RWPE2 (cell line): ENCODE results near the gene CA5A.

Experiments
- ATAC-seq: fragments of 200-7000 bp; cut with Tn5 transposase; 3 replicates; pipeline ENCODE4 v1.9.1; 2021; ENCODE audit warnings: low read depth
- DNase-seq: peaks from one replicate; pipeline ENCODE4 v3.0.0-alpha.2; 2020; ENCODE audit warnings: low spot score
- H3K27ac ChIP-seq: fragments of 450-650 bp; 2 replicates; pipeline ENCODE4 v1.5.1; 2017; ENCODE audit warnings: mild to moderate bottlenecking; ENCODE audit not compliant: poor library complexity, severe bottlenecking
- H3K27me3 ChIP-seq: fragments of 250-450 bp; sonication (Bioruptor Pico); 2 replicates; pipeline ENCODE4 v1.5.1; 2021; ENCODE audit warnings: mild to moderate bottlenecking, moderate library complexity; ENCODE audit not compliant: insufficient read depth, poor library complexity, severe bottlenecking
- H3K36me3 ChIP-seq: fragments of 250-450 bp; sonication (Bioruptor Pico); 2 replicates; pipeline ENCODE4 v1.5.1; 2020; ENCODE audit warnings: low read depth, mild to moderate bottlenecking, moderate library complexity
- H3K4me1 ChIP-seq: fragments of 250-450 bp; sonication (Bioruptor Pico); 2 replicates; pipeline ENCODE4 v1.5.1; 2021; ENCODE audit warnings: mild to moderate bottlenecking, moderate library complexity; ENCODE audit not compliant: insufficient read depth, poor library complexity, severe bottlenecking
- H3K4me3 ChIP-seq: fragments of 250-450 bp; sonication (Bioruptor Pico); 2 replicates; pipeline ENCODE4 v1.5.1; 2021; ENCODE audit warnings: mild to moderate bottlenecking, moderate library complexity; ENCODE audit not compliant: severe bottlenecking
- H3K9me3 ChIP-seq: fragments of 250-450 bp; sonication (Bioruptor Pico); 2 replicates; pipeline ENCODE4 v1.5.1; 2021; ENCODE audit warnings: mild to moderate bottlenecking, moderate library complexity; ENCODE audit not compliant: severe bottlenecking
- TF ChIP-seq, protein P1 (sequence below): fragments of 450-650 bp; IDR thresholded peaks from one replicate; pipeline ENCODE4 v1.5.1; 2017; ENCODE audit warnings: mild to moderate bottlenecking, moderate library complexity; ENCODE audit not compliant: poor library complexity, severe bottlenecking

Gene CA5A

DNA sequence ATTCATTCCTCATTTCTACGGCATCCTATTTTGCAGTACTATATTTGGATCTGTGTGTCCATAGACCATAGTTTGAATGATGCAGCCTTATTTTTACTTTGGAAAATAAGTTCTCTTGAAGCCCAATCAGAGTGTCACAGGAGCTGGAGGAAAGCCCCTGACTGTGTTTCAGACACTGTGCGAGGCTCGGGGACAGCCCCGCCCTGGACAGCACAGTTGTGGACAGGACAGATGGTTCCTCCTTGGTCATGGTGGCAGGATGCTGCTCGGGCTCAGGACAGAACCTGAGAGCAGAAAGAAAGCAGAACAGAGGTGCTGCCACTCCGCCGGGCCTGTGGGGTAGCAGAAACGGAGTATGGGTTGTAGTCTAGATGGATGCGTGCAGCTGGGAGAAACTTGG is 37.8 kb upstream of the CA5A start:
- TF ChIP-seq, protein P1, sequence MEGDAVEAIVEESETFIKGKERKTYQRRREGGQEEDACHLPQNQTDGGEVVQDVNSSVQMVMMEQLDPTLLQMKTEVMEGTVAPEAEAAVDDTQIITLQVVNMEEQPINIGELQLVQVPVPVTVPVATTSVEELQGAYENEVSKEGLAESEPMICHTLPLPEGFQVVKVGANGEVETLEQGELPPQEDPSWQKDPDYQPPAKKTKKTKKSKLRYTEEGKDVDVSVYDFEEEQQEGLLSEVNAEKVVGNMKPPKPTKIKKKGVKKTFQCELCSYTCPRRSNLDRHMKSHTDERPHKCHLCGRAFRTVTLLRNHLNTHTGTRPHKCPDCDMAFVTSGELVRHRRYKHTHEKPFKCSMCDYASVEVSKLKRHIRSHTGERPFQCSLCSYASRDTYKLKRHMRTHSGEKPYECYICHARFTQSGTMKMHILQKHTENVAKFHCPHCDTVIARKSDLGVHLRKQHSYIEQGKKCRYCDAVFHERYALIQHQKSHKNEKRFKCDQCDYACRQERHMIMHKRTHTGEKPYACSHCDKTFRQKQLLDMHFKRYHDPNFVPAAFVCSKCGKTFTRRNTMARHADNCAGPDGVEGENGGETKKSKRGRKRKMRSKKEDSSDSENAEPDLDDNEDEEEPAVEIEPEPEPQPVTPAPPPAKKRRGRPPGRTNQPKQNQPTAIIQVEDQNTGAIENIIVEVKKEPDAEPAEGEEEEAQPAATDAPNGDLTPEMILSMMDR, result no peak
- no peak for DNase-seq

DNA sequence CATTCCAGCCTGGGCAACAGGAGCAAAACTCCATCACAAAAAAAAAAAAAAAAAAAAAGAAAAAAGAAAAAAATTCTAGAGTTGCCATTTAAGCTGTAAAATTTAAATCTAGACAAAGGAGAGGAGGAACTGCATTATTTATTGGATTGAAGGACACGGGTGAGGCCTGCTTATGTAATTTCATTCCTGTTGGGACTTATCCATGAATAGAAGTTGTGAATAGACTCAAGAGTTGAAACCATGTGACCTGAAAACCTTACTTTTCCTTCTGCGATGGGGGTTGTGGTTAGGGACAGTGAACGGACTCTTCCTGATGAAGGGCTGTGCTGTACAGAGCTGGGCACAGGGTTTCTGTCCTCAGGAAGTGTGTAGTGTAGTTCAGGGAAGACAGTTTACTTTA is 37.4 kb upstream of the CA5A start:
- DNase-seq (no peak), ATAC-seq (no peak)
- Histone ChIP-seq H3K27ac (no peak overlapping the region), H3K27me3 (no peaks in the 10 kb centered on the region), H3K36me3 (no peaks in the 10 kb centered on the region), H3K9me3 (peaks cover 12% of the 10 kb centered on the region), H3K4me1 (no peaks in the 10 kb centered on the region), H3K4me3 (no peak overlapping the region)
- TF ChIP-seq, protein P1, result no peak

More for the DNA sequence above, 37.8 kb upstream of the CA5A start:
- no peak for ATAC-seq
- no peaks in the 10 kb centered on the region for H3K27me3 ChIP-seq
- H3K4me1 ChIP-seq, result no peaks in the 10 kb centered on the region
- peaks cover 12% of the 10 kb centered on the region for H3K9me3 ChIP-seq
- no peak overlapping the region for H3K27ac ChIP-seq
- H3K36me3 ChIP-seq, result no peaks in the 10 kb centered on the region
- H3K4me3 ChIP-seq, result no peak overlapping the region

- no peak overlapping the region for H3K4me3 ChIP-seq
- peaks cover 12% of the 10 kb centered on the region for H3K9me3 ChIP-seq
- DNase-seq, result no peak
- TF ChIP-seq, protein P1, result no peak
- no peaks in the 10 kb centered on the region for H3K36me3 ChIP-seq
- ATAC-seq, result no peak
- no peak overlapping the region for H3K27ac ChIP-seq
- no peaks in the 10 kb centered on the region for H3K4me1 ChIP-seq
- no peaks in the 10 kb centered on the region for H3K27me3 ChIP-seq
Measured at GRCh38 chr16:87971933-87972332, 35.6 kb upstream of the CA5A start.

- no peak overlapping the region for H3K4me3 ChIP-seq
- H3K36me3 ChIP-seq, result no peaks in the 10 kb centered on the region
- TF ChIP-seq, protein P1, result no peak
- no peak for DNase-seq
- H3K9me3 ChIP-seq, result peaks cover 12% of the 10 kb centered on the region
- H3K4me1 ChIP-seq, result peaks cover 6% of the 10 kb centered on the region
- H3K27ac ChIP-seq, result no peak overlapping the region
- no peak for ATAC-seq
- no peaks in the 10 kb centered on the region for H3K27me3 ChIP-seq
Measured at GRCh38 chr16:87970186-87970585, 33.9 kb upstream of the CA5A start.

GRCh38 chr16:87968541-87968940 is 32.2 kb upstream of the CA5A start:
- no peak for DNase-seq
- no peaks in the 10 kb centered on the region for H3K27me3 ChIP-seq
- TF ChIP-seq, protein P1, result no peak
- no peaks in the 10 kb centered on the region for H3K36me3 ChIP-seq
- no peak overlapping the region for H3K27ac ChIP-seq
- peaks cover 10% of the 10 kb centered on the region for H3K4me1 ChIP-seq
- H3K4me3 ChIP-seq, result no peak overlapping the region
- peaks cover 12% of the 10 kb centered on the region for H3K9me3 ChIP-seq
- ATAC-seq, result no peak
